Measurements from ENCODE around the gene HJURP. TPM values are rescaled to one million over a fixed set of nuclear protein-coding genes. Genes with fewer than 3 reads are reported as not detected.

HJURP gene
- total and polyA plus RNA-seq, 9 of the 15 experiments (the other 6 are each of a cell fraction or from before 2014, with no cell fraction given): 13.8 to 102 (median 28.3) TPM

GRCh38 chr2:233857511-233858141 lies 3.3 kb upstream of the HJURP start (continued):
- no peak for TF ChIP-seq ATF1 (CRISPR knock-in tag; IDR thresholded peaks at IDR 0.05)
- peak; percentile 51; the same call in 1 of the 2 replicates for TF ChIP-seq ATF1 (tag; IDR thresholded peaks at IDR 0.05)
- TF ChIP-seq ZNF324 (CRISPR knock-in tag; IDR thresholded peaks at IDR 0.05): no peak
- TF ChIP-seq ARID1B (IDR thresholded peaks at IDR 0.05): peak; percentile 79
- peak; percentile 81 to 84 for TF ChIP-seq RAD21 (CRISPR knock-in tag; conservative IDR thresholded peaks at IDR 0.05 in 1 of 2, IDR thresholded peaks at IDR 0.05 in 1 of 2)
- TF ChIP-seq TAF1 (IDR thresholded peaks at IDR 0.05; ENCODE audit: control insufficient read depth, extremely low read depth, insufficient read depth, low read length, severe bottlenecking): no peak
- no peak for TF ChIP-seq CBX2 (IDR thresholded peaks at IDR 0.05; ENCODE audit: insufficient read depth, low read length, poor library complexity, severe bottlenecking)
- no peak for TF ChIP-seq ZNF75A (CRISPR knock-in tag; IDR thresholded peaks at IDR 0.05)
- TF ChIP-seq KDM2B (CRISPR knock-in tag; IDR thresholded peaks at IDR 0.05): no peak
- TF ChIP-seq ZBTB12 (CRISPR knock-in tag; IDR thresholded peaks at IDR 0.05): no peak
- 0 out of 2 replicates have a peak, but pooled peaks have one; percentile 60 for TF ChIP-seq HDAC2 (IDR thresholded peaks at IDR 0.05)
- no peak for TF ChIP-seq GABPA (tag; conservative IDR thresholded peaks at IDR 0.05; ENCODE audit: low read depth)
- no peak for TF ChIP-seq ZNF224 (CRISPR knock-in tag; IDR thresholded peaks at IDR 0.05)
- peak; percentile 56; the same call in 1 of the 2 replicates for TF ChIP-seq ATF7 (IDR thresholded peaks at IDR 0.05)
- TF ChIP-seq SNRNP70 (optimal IDR thresholded peaks at IDR 0.05; ENCODE audit: low read depth, low read length): no peak
- no peak for TF ChIP-seq ZNF318 (IDR thresholded peaks at IDR 0.05; ENCODE audit: borderline replicate concordance in 1 of 2, low read depth in 1 of 2)

Measured in K562 (cell line).